GM23248 (cell line): Measurements from ENCODE around the gene TMEM108. TPM values are rescaled to one million over a fixed set of nuclear protein-coding genes. Genes with fewer than 3 reads are reported as not detected.
A peak's percentile ranks its signal among the peaks of the same experiment; 100 is the strongest.

ENCODE experiments used
- DNase-seq: peaks from one replicate; pipeline ENCODE4 v3.0.0-alpha.2; 2015
- H2AFZ ChIP-seq: fragments of 200-600 bp; sonication (generic); 2 replicates; pipeline ENCODE4 v1.6.1; 2016; ENCODE audit warnings: antibody characterized with exemption
- H3F3A ChIP-seq: fragments of 200-600 bp; sonication (generic); 2 replicates; pipeline ENCODE4 v1.6.1; 2016; ENCODE audit warnings: mild to moderate bottlenecking, antibody characterized with exemption, mixed run types; ENCODE audit not compliant: insufficient read depth
- H3K27ac ChIP-seq: fragments of 200-600 bp; sonication (generic); 2 replicates; pipeline ENCODE4 v1.5.1; 2016; ENCODE audit warnings: mild to moderate bottlenecking
- H3K27me3 ChIP-seq: fragments of 200-600 bp; sonication (generic); replicated peaks from 2 replicates; pipeline ENCODE4 v1.6.1; 2016; ENCODE audit warnings: mild to moderate bottlenecking; ENCODE audit not compliant: insufficient read depth
- H3K36me3 ChIP-seq: fragments of 200-600 bp; sonication (generic); 2 replicates; pipeline ENCODE4 v1.6.1; 2016; ENCODE audit warnings: low read depth, mild to moderate bottlenecking
- H3K4me1 ChIP-seq: fragments of 200-600 bp; sonication (generic); 2 replicates; pipeline ENCODE4 v1.6.1; 2016; ENCODE audit warnings: mild to moderate bottlenecking; ENCODE audit not compliant: insufficient read depth
- H3K4me2 ChIP-seq: fragments of 200-600 bp; sonication (generic); one replicate; pipeline ENCODE4 v1.6.1; 2016; ENCODE audit warnings: mild to moderate bottlenecking; ENCODE audit not compliant: unreplicated experiment
- H3K4me3 ChIP-seq: fragments of 200-600 bp; sonication (generic); 2 replicates; pipeline ENCODE4 v1.5.1; 2016; ENCODE audit warnings: mild to moderate bottlenecking
- H3K79me2 ChIP-seq: fragments of 200-600 bp; sonication (generic); 2 replicates; pipeline ENCODE4 v1.6.1; 2016; ENCODE audit warnings: mild to moderate bottlenecking; ENCODE audit not compliant: insufficient read depth
- H3K9ac ChIP-seq: fragments of 200-600 bp; sonication (generic); 2 replicates; pipeline ENCODE4 v1.6.1; 2016; ENCODE audit warnings: mild to moderate bottlenecking
- H3K9me2 ChIP-seq: fragments of 200-600 bp; sonication (generic); 2 replicates; pipeline ENCODE4 v1.6.1; 2016; ENCODE audit warnings: mixed run types, mild to moderate bottlenecking, moderate library complexity; ENCODE audit not compliant: insufficient read depth
- H3K9me3 ChIP-seq: fragments of 200-600 bp; sonication (generic); one replicate; pipeline ENCODE4 v1.6.1; 2017; ENCODE audit warnings: low read depth
- H4K20me1 ChIP-seq: fragments of 200-600 bp; sonication (generic); 2 replicates; pipeline ENCODE4 v1.6.0; 2016; ENCODE audit not compliant: insufficient read depth
- EZH2 ChIP-seq: fragments of 200-600 bp; sonication (generic); IDR thresholded peaks from 2 replicates; pipeline ENCODE4 v1.6.1; 2018; ENCODE audit warnings: antibody characterized with exemption, mild to moderate bottlenecking; ENCODE audit not compliant: insufficient read depth, poor library complexity, severe bottlenecking
- EZH2phosphoT487 ChIP-seq: fragments of 200-600 bp; sonication (generic); IDR thresholded peaks from 2 replicates; pipeline ENCODE4 v1.6.1; 2018; ENCODE audit warnings: antibody characterized with exemption, moderate library complexity, mild to moderate bottlenecking, low read depth; ENCODE audit not compliant: insufficient read depth
- WGBS, 2 experiments: methylation state at CpG; one replicate each; pipeline ENCODE4 v1.1.6; 2015 to 2017; ENCODE audit warnings: low lambda C conversion rate in 2 of 2, low coverage in 1 of 2; ENCODE audit errors: missing lambda C conversion rate in 2 of 2; 5-methylcytosine and 5-hydroxymethylcytosine counted together
- in situ Hi-C: fragments of 300-500 bp; cut with MboI; formaldehyde crosslinking; loops from 2 replicates; pipeline ENCODE4 v1.15.0; 2020
- polyA plus RNA-seq: library from polyadenylated mRNA; unstranded; fragments of >200 nt; fragmentation: Nextera tagmentation; extraction: Ambion mirVana; gene quantifications from 2 replicates; pipeline ENCODE4 v1.2.1, GENCODE V29; 2016
- total RNA-seq: library from RNA; depleted of rRNA; stranded (reverse); fragments of >200 nt; shearing (Covaris generic); gene quantifications from 2 replicates; pipeline ENCODE4 v1.2.3, GENCODE V29; 2014

Gene TMEM108
- total and polyA plus RNA-seq, 2 experiments from 2014 or later: not detected

DNA sequence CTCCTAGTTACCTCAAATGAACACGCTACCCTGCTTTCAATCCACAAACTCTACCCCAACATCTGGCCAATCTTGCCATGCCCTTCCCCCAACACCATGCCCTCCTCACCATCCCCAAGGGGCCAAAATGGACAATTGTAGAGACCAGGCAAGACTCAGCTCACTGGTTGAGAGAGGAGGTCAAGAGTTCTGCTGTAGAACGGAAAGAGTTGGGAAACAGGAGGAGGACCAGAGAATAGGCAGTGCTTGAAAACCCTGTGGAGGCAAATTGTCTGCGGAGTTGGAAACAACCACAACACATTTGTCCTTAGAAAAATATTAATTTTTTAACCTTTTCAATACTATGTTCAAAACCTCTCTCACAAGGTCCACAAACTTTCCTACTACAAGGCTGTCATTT is 232.9 kb downstream of the TMEM108 start:
- Histone ChIP-seq H3K27ac (no peak overlapping the region), H3K9ac (no peak overlapping the region), H3K4me1 (no peaks in the 10 kb centered on the region), H3K4me3 (no peak overlapping the region), H3K27me3 (no peaks in the 10 kb centered on the region; the same call in 1 of the 2 replicates), H3K9me2 (no peaks in the 10 kb centered on the region), H2AFZ (no peak overlapping the region), H3K9me3 (no peaks in the 10 kb centered on the region), H3K36me3 (no peaks in the 10 kb centered on the region), H3F3A (no peaks in the 10 kb centered on the region), H3K4me2 (no peak overlapping the region), H3K79me2 (no peaks in the 10 kb centered on the region), H4K20me1 (no peaks in the 10 kb centered on the region)
- DNase-seq: no peak
- TF ChIP-seq EZH2: no peak
- no peak for TF ChIP-seq EZH2phosphoT487
- in situ Hi-C loops: no loop called here
- 20 to 23% methylated on average over 3 of the region's 3 CpGs for WGBS, 2 experiments

GRCh38 chr3:133271539-133271938 is 233.3 kb downstream of the TMEM108 start:
- H4K20me1 ChIP-seq: no peaks in the 10 kb centered on the region
- H3F3A ChIP-seq: no peaks in the 10 kb centered on the region
- H3K79me2 ChIP-seq: no peaks in the 10 kb centered on the region
- DNase-seq: peak; percentile 47
- no peak for TF ChIP-seq EZH2phosphoT487
- no peak for TF ChIP-seq EZH2
- H3K9me3 ChIP-seq: no peaks in the 10 kb centered on the region
- no peak overlapping the region for H3K4me3 ChIP-seq
- in situ Hi-C loops: no loop called here
- no peaks in the 10 kb centered on the region; the same call in 1 of the 2 replicates for H3K27me3 ChIP-seq
- H3K4me1 ChIP-seq: no peaks in the 10 kb centered on the region
- no peaks in the 10 kb centered on the region for H3K9me2 ChIP-seq
- H3K27ac ChIP-seq: no peak overlapping the region
- WGBS, 2 experiments: 19% methylated on average over 4 of the region's 4 CpGs
- H3K4me2 ChIP-seq: no peak overlapping the region
- H3K9ac ChIP-seq: no peak overlapping the region
- no peaks in the 10 kb centered on the region for H3K36me3 ChIP-seq
- H2AFZ ChIP-seq: no peak overlapping the region

DNA sequence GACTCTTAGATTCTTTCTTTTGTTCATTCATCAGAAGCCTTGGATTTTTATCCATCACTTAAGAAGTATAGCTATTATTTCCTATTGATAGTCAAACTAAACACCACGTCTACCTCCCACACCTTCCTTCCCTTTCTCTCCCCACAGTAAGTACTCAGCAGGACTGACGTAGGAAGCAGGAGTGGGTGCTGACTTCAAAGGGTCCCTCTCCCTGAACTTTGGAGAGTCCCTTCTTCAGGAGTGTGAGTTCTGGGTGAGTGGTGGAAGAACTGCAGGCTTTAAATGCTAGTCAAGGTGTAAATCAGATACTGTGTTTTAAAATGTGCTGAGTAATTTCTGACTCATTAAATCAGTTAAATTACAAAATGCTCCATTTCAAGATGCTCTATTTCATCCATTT is 235.2 kb downstream of the TMEM108 start:
- H3K27ac ChIP-seq: no peak overlapping the region
- H3K36me3 ChIP-seq: no peaks in the 10 kb centered on the region
- no peak for TF ChIP-seq EZH2
- TF ChIP-seq EZH2phosphoT487: no peak
- no peaks in the 10 kb centered on the region for H3K79me2 ChIP-seq
- 0 out of 2 replicates have a peak, but pooled peaks cover 5% of the 10 kb centered on the region for H3K4me1 ChIP-seq
- no peak for DNase-seq
- no peaks in the 10 kb centered on the region for H4K20me1 ChIP-seq
- in situ Hi-C loops: no loop called here
- no peaks in the 10 kb centered on the region for H3K27me3 ChIP-seq
- WGBS, 2 experiments: 31 to 38% methylated on average over 2 of the region's 2 CpGs
- no peaks in the 10 kb centered on the region for H3K9me3 ChIP-seq
- no peak overlapping the region for H3K4me3 ChIP-seq
- H2AFZ ChIP-seq: no peak overlapping the region
- no peak overlapping the region for H3K9ac ChIP-seq
- no peak overlapping the region for H3K4me2 ChIP-seq
- H3K9me2 ChIP-seq: no peaks in the 10 kb centered on the region
- no peaks in the 10 kb centered on the region for H3F3A ChIP-seq

GRCh38 chr3:133274477-133274876 is 236.3 kb downstream of the TMEM108 start:
- Histone ChIP-seq H3K36me3 (no peaks in the 10 kb centered on the region), H3K4me2 (no peak overlapping the region), H3K9me2 (no peaks in the 10 kb centered on the region), H3K79me2 (no peaks in the 10 kb centered on the region), H3F3A (no peaks in the 10 kb centered on the region), H2AFZ (no peak overlapping the region), H3K9ac (no peak overlapping the region), H3K27me3 (no peaks in the 10 kb centered on the region), H3K4me1 (0 out of 2 replicates have a peak, but pooled peaks cover 5% of the 10 kb centered on the region), H3K27ac (no peak overlapping the region), H4K20me1 (no peaks in the 10 kb centered on the region), H3K4me3 (no peak overlapping the region), H3K9me3 (no peaks in the 10 kb centered on the region)
- in situ Hi-C loops: no loop called here
- TF ChIP-seq EZH2phosphoT487: no peak
- TF ChIP-seq EZH2: no peak
- DNase-seq: no peak

DNA sequence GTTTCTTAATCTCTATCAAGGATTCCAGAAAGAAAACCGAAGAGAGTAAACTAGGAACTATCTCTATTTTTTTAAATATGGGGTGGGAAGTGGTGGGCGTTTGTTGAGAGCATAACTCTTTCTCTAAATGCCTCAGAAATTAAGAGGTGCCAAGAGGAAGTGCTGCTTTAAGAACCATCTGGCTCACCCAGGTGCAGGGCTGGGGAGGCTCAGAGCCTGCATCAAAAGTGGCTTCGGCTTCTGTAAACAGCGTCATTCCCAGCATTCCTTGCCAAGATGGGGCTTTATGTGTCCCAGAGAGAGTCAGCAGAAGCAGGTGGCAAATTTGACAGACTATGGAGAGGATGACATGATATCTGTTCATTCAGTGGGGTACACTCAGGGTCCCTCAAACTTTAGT is 238.4 kb downstream of the TMEM108 start:
- no peak for DNase-seq
- 19 to 22% methylated on average over 4 of the region's 4 CpGs for WGBS, 2 experiments

More for the DNA sequence above, 238.4 kb downstream of the TMEM108 start:
- H3K27me3 ChIP-seq: no peaks in the 10 kb centered on the region
- no peaks in the 10 kb centered on the region for H4K20me1 ChIP-seq
- no peaks in the 10 kb centered on the region for H3K9me2 ChIP-seq
- H3K9me3 ChIP-seq: no peaks in the 10 kb centered on the region
- H3K79me2 ChIP-seq: no peaks in the 10 kb centered on the region
- H2AFZ ChIP-seq: no peak overlapping the region
- H3K27ac ChIP-seq: no peak overlapping the region
- H3F3A ChIP-seq: no peaks in the 10 kb centered on the region
- H3K4me3 ChIP-seq: no peak overlapping the region
- H3K4me2 ChIP-seq: no peak overlapping the region
- no peak for TF ChIP-seq EZH2
- H3K36me3 ChIP-seq: no peaks in the 10 kb centered on the region
- no peak overlapping the region for H3K9ac ChIP-seq
- in situ Hi-C loops: no loop called here
- H3K4me1 ChIP-seq: 0 out of 2 replicates have a peak, but pooled peaks cover 5% of the 10 kb centered on the region
